IPS DF 6.9 (cell line): ENCODE data around the gene TGFB1.

Experiments
- DNase-seq: peaks from one replicate; pipeline ENCODE4 v3.0.0-alpha.2; 2013; ENCODE audit warnings: low read depth, low spot score
- H3K27ac ChIP-seq: one replicate; pipeline ENCODE4 v1.5.1; 2013; ENCODE audit warnings: low read length, control low read depth
- H3K27me3 ChIP-seq: 2 replicates; pipeline ENCODE4 v1.6.1; 2013; ENCODE audit warnings: mild to moderate bottlenecking, low read length; ENCODE audit not compliant: control insufficient read depth, insufficient read depth
- H3K36me3 ChIP-seq: 2 replicates; pipeline ENCODE4 v1.6.1; 2013; ENCODE audit warnings: low read length; ENCODE audit not compliant: control insufficient read depth, insufficient read depth
- H3K4me1 ChIP-seq: 2 replicates; pipeline ENCODE4 v1.6.1; 2013; ENCODE audit warnings: low read length; ENCODE audit not compliant: control insufficient read depth, insufficient read depth
- H3K4me3 ChIP-seq: 2 replicates; pipeline ENCODE4 v1.5.1; 2013; ENCODE audit warnings: mild to moderate bottlenecking, low read length
- H3K9me3 ChIP-seq: 2 replicates; pipeline ENCODE4 v1.6.1; 2013; ENCODE audit warnings: low read length, inconsistent platforms; ENCODE audit not compliant: control insufficient read depth, insufficient read depth
- WGBS: extraction: QIAGEN DNeasy Blood & Tissue Kit; methylation state at CpG from one replicate; pipeline ENCODE4 v1.1.7; 2013; ENCODE audit warnings: mixed read lengths, missing lambda C conversion rate; ENCODE audit not compliant: insufficient read length, insufficient coverage; 5-methylcytosine and 5-hydroxymethylcytosine counted together

The TGFB1 gene

DNA sequence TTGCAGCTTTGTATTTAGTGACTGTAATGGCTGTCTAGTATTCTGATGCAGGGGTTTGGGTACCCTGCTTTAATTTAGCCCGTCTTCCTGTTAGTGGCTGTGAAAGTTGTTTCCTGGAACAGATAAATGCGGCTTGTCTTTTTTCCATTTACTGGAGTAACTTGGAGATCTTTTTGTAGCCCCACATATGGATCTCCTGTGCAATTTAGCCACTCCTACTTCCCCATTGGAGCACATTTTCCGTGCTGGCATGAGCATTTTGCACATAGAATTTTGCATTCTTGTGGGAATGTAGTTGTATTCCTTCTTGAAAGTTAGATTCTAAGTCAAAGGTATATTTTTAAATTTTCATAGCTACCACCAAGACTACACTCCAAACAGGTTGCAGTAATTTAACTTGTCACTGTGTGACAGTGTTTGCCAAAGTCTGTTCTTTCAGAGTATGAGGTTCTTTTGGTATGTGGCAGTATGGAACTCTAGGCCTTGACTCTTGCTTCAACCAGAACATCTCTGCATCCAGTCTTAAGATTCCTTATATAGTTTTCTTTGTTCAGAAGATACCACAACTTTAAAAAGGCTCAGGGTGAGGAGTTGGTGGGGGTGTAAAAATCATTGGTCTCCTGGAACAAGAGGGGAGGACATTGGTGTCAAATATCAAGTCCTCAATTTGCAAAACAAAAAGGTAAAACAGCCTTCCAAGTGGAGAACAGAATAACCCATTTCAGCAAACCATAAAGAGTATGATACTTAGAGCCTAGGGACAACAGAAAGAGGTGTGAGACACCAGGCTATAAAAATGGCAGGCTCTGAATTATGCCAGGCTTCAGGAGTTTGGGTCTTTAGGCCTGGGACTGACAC lies 64.8 kb downstream of the TGFB1 start:
- WGBS, result no CpG with 5 or more reads among the region's 3 CpGs
- Histone ChIP-seq H3K36me3 (peaks cover 27% of the 10 kb centered on the region), H3K9me3 (no peaks in the 10 kb centered on the region), H3K4me3 (no peak overlapping the region), H3K4me1 (no peaks in the 10 kb centered on the region), H3K27me3 (no peaks in the 10 kb centered on the region), H3K27ac (no peak overlapping the region)
- DNase-seq, result no peak
